ENCODE results near the gene SPEM1.

SPEM1 gene

GRCh38 chr17:7459961-7460545, 39.9 kb downstream of the SPEM1 start:
- TF ChIP-seq GATA3 (IDR thresholded peaks at IDR 0.05; ENCODE audit: low read depth, low read length) (no peak), GATA2 (IDR thresholded peaks at IDR 0.05; ENCODE audit: low read depth, low read length) (no peak)

DNA sequence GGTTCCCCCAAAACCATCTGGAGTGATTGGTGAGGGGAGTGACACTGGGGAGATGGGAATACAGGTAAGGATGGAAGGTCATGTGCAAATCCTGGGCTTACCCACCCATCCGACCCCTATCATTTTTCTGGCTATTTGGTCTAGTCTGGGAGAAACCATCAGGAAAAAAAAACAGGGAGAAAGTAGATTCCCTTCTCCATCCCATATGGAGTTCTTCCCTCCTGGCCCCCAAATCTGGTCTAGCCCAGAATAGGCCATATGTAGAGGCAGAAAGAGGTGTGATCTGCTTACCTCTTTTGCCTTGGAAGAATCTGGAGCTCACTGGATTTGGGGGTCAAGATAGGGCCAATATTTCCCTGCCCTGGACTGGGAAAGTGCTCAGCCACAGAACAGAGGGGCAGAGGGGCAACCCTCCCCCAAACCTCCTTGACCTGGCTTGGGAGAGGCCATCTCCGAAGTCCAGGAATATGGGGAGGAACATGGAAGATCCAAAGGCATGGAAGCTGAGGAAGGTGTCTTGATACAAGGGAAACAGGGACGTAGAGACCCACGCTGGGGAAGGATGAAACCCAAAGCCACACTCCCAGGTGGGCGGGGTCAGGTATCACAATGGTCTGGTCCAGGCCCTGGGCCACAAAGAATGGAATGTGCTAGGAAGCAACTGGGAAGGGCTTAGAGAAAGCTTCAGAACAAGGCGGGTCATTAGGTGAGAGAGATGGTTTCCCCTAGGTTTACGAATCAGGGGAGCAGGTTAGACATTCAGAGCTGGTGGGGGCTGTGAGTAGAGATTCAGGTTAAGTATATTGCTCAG, 40.9 kb downstream of the SPEM1 start:
- no peak for TF ChIP-seq GATA2 (IDR thresholded peaks at IDR 0.05; ENCODE audit: low read depth, low read length)
- TF ChIP-seq GATA3 (IDR thresholded peaks at IDR 0.05; ENCODE audit: low read depth, low read length) = no peak

DNA sequence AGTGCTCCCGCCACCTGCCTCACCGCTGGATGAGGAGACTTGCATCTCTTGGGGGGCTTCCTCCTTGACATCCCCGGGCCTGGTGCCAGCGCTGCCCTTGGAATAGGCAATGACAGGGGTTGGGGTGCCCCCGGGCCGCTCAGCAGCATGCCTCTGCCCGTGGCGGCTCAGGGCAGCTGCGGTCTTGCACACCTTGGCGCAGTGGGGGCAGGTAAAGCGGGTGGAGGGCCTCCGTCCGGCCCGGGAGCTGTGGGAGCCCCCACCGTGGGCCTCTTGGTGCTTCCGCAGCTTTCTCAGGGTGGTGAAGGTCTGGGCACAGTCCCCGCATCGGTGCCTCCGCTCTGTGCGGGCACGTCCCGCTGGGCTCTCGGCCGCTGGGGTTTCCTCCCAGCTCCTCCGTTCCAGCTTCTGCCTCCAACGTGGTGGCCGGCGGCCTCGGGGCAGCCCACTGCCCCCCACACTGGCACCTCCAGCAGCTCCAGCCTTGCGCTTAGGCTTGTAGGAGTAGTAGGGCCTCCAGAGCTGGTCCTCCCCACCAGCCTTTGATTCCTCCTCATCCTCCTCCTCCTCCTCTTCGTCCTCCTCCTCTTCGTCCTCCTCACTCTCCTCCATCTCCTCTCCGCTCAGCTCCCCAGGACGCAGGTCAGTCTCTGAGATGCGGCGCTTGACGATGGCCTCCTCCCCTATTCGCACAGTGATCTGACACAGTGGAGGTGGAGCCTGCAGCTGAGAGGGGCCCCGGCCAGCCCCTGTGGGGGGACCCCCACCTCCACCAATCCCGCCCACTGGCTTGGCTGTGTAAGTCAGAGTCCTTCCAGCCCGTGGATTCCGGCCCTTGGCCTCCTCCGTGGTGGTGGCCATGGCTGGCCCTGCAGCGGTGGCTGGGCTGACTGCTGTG, 42.6 kb downstream of the SPEM1 start:
- no peak for TF ChIP-seq GATA2 (IDR thresholded peaks at IDR 0.05; ENCODE audit: low read depth, low read length)
- no peak for TF ChIP-seq GATA3 (IDR thresholded peaks at IDR 0.05; ENCODE audit: low read depth, low read length)

GRCh38 chr17:7463372-7463846, 43.3 kb downstream of the SPEM1 start:
- TF ChIP-seq GATA3 (IDR thresholded peaks at IDR 0.05; ENCODE audit: low read depth, low read length) (no peak), GATA2 (IDR thresholded peaks at IDR 0.05; ENCODE audit: low read depth, low read length) (no peak)

DNA sequence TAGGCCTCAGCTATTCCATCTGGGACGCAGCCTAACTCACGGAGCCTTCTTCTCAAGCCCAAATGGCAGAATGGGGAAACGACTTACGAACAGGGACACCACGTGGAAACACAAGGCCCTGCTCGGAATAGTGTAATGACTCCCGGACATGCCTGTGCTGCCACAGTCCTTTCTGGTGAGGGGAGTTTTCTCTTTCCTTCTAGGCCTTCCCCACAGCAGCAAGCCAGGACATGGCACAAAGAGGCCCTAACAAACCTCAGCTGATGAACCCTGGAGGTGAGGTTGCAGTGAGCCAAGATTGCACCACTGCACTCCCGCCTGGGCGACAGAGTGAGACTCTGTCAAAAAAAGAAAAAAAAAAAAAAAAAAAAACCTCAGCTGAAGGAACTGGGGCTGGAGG, 44.0 kb downstream of the SPEM1 start:
- no peak for TF ChIP-seq GATA2 (IDR thresholded peaks at IDR 0.05; ENCODE audit: low read depth, low read length)
- no peak for TF ChIP-seq GATA3 (IDR thresholded peaks at IDR 0.05; ENCODE audit: low read depth, low read length)

GRCh38 chr17:7465597-7466275, 45.6 kb downstream of the SPEM1 start:
- no peak for TF ChIP-seq GATA3 (IDR thresholded peaks at IDR 0.05; ENCODE audit: low read depth, low read length)

DNA sequence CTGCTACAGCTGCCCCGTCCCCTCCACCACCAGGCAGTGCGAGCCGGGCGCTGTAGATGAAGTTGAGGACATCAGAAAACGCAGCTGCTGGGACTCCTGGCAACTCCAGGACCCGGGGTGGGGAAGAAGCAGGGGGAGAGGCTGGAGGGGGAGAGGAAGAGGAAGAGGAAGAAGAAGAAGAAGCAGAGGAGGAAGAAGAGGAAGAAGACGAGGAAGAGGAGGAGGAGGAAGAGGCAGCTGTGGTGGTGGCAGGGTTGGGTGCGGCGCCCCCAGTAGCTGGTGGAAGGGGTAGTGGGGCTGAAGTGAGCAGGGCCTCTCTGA, 46.2 kb downstream of the SPEM1 start:
- TF ChIP-seq GATA2 (IDR thresholded peaks at IDR 0.05; ENCODE audit: low read depth, low read length) (no peak), GATA3 (IDR thresholded peaks at IDR 0.05; ENCODE audit: low read depth, low read length) (no peak)

GRCh38 chr17:7466639-7467341, 46.7 kb downstream of the SPEM1 start:
- TF ChIP-seq GATA3 (IDR thresholded peaks at IDR 0.05; ENCODE audit: low read depth, low read length) (no peak), GATA2 (IDR thresholded peaks at IDR 0.05; ENCODE audit: low read depth, low read length) (no peak)

- TF ChIP-seq GATA3 (IDR thresholded peaks at IDR 0.05; ENCODE audit: low read depth, low read length) (no peak), GATA2 (IDR thresholded peaks at IDR 0.05; ENCODE audit: low read depth, low read length) (no peak)
Measured at GRCh38 chr17:7467498-7467897, 47.4 kb downstream of the SPEM1 start.

- TF ChIP-seq GATA3 (IDR thresholded peaks at IDR 0.05; ENCODE audit: low read depth, low read length) (no peak), GATA2 (IDR thresholded peaks at IDR 0.05; ENCODE audit: low read depth, low read length) (no peak)
Measured at GRCh38 chr17:7468290-7468689, 48.2 kb downstream of the SPEM1 start.

DNA sequence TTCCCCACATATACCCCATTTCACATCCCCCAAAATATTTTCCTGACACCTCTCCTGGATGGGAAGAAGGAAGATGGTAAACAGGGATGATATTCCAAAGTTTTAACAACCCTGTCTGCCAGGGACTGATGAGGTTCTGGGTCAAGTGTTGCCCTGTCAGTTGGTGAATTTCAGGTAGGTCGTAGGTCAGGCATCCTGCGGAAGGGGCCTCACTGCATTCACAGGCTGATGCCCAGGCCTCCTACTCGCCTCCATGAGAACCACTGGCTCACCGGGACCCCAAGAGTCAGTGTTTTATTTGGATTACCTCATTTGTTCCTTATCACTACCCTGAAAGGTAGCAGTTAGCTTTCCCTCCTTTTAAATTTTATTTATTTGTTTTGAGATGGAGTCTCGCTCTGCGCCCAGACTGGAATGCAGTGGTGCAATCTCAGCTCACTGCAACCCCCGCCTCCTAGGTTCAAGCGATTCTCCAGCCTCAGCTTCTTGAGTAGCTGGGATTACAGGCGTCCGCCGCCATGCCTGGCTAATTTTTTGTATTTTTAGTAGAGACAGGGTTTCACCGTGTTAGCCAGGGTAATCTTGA, 48.8 kb downstream of the SPEM1 start:
- TF ChIP-seq GATA3 (IDR thresholded peaks at IDR 0.05; ENCODE audit: low read depth, low read length) (no peak), GATA2 (IDR thresholded peaks at IDR 0.05; ENCODE audit: low read depth, low read length) (no peak)

All from SH-SY5Y (cell line).